ENCODE data around the gene RETREG2. TPM values are rescaled to one million over a fixed set of nuclear protein-coding genes. Genes with fewer than 3 reads are reported as not detected.

Gene RETREG2, protein sequence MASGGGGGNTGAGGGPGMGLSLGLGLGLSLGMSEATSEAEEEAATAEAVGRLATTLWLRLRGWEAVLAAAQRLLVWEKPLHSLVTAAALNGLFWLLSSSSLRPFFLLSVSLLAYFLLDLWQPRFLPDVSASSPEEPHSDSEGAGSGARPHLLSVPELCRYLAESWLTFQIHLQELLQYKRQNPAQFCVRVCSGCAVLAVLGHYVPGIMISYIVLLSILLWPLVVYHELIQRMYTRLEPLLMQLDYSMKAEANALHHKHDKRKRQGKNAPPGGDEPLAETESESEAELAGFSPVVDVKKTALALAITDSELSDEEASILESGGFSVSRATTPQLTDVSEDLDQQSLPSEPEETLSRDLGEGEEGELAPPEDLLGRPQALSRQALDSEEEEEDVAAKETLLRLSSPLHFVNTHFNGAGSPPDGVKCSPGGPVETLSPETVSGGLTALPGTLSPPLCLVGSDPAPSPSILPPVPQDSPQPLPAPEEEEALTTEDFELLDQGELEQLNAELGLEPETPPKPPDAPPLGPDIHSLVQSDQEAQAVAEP
- total RNA-seq, result 10 to 100 TPM; 30.7 to 67.0 (median 62.9) TPM

DNA sequence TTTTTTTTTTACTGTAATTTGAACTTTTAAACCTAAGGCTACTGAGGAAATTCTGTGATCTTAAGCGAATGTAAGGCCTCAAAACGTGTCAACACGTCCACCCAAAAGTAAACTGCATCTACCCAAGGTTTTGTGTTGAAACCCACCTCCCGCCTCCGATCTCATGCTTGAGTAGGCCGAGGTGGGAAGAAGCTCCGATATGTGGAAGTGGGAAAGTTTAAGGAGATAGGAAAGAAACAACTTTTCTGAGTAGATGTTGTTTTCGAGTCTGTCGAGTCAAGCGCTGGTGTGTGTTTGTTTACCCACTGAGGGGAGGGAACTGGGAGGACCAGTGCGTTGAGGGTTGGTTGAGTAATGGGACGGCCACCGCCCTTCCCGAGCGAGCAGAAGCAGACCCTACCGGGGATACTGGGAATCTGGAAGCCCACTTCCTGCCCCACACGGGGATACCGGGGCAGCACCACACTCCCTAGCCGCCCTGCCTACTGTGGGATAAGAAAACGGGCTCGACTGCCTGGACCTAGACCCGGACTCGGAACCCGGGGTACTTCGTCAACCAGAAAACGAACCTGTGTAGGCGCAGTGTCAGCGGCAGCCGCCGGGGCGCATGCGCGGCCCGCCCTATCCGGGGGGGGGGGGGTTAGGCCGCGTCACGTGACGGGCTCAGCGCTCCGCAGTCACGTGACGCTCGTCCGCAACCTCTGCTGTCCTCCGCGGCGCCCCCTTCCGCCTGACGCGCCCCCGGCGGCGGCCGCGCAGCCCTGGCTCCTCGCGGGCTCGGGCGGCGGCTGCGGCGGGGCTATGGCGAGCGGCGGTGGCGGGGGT, at the start of gene RETREG2:
RETREG2 (plus strand) TSS at position 724 of the 825 bp plus-strand sequence; CDS start at position 802, 78 bp downstream.
- TF ChIP-seq CTCF (IDR thresholded peaks at IDR 0.05; ENCODE audit: low read depth), result no peak

GRCh38 chr2:219128396-219128795, 49.7 kb upstream of the RETREG2 start:
- TF ChIP-seq CTCF (IDR thresholded peaks at IDR 0.05; ENCODE audit: low read depth), result no peak

DNA sequence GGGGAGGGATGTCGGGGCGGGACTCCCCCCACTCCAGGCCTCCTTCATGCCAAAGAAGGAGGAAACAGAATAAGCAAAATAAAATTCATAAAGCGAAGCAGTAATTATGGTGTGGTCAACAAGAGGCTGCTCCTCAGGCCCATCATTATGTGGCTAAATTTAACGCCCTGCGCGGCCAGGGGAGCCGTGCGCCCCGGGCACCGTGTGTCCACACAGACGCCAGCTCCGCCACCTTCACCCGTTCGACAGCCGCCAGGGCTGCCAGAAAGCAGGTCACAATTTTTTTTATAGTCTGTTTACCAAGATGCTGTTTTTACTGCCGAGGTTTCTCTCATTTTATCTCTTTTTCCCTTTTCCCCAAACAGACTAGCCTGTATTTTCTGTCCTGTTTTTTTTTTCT, 48.5 kb upstream of the RETREG2 start:
- no peak for TF ChIP-seq CTCF (IDR thresholded peaks at IDR 0.05; ENCODE audit: low read depth)

DNA sequence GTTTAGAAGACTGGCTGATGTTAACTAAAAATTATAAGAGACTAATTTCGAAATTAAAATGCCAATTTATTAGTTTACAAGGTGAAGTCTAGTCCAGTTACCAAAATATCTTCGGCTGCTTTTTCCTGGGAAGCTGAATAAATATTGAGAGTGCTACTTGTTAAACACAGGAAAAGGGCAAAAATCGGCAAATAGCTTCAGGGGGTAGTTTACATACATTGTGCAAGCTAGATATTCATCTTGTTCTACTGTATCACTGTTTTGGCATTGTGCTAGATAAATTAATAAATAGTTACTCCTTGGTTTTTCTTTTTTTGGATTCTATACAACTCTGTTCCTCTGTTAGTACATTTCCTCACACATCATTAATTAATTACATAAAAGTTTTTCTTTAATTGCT, 46.7 kb upstream of the RETREG2 start:
- TF ChIP-seq CTCF (IDR thresholded peaks at IDR 0.05; ENCODE audit: low read depth), result no peak

DNA sequence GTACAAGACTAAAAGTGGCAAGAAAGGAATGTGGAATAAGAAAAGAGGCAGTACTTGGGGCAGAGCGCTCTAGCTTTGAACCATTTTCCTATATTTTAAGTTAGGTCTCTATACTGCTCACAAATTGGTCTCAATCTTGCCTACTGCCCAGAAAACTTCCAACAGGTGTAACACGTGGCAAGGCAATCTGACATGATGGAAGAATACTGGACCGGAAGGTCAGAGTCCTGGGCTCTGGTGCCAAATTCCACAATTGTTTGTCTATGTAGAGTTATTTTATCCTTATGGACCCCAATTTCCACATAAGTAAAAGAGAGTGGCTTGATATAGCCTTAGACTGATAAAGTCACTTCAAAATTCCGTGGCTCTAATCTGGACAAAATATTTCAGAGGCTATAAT, 46.3 kb upstream of the RETREG2 start:
- no peak for TF ChIP-seq CTCF (IDR thresholded peaks at IDR 0.05; ENCODE audit: low read depth)

DNA sequence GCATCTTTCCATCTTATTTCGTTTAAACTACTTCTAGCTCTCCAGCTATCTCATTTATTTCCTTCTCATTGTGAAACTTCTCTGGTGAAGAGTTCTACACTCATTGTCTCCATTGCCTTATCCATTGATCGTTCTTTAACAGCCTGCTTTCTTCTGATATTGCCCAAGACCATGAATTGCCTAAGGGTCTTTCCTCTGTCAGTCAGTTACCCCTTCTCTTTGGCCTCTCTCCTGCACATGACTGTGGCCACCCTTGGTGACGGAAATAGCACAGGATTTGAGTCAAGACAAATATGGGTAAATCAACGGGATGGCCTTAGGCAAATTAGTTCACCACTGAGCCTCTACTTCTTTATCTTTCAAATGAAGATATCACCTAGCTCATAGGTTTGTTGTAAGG, 44.1 kb upstream of the RETREG2 start:
- no peak for TF ChIP-seq CTCF (IDR thresholded peaks at IDR 0.05; ENCODE audit: low read depth)

DNA sequence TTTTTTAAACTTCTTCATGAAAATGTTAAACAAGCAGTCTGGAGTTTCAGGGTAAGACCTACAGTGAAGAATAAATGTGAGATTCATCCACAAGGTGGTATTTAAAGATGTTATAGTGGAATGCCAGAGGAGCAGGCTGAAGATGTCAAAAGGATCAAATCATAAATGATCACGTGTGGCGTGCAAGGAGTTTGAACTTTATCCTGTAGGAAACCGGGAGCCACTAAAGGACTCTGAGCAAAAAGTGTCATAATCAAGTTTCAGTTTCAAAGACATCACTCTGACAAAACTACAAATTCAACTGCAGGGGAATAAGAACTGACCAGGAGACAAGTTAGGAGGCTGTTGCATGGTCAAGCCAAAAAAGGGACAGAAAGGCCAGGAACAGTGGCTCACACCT, 37.4 kb upstream of the RETREG2 start:
- TF ChIP-seq CTCF (IDR thresholded peaks at IDR 0.05; ENCODE audit: low read depth), result no peak
